GM12875 (cell line): ENCODE measurements around the gene NUP43.
"Not testable (repeated sequence)": the region's sequence is repeated elsewhere in the genome, so short reads cannot be mapped to it uniquely, and the experiment has no call there.

Source experiments
- H3K4me3 ChIP-seq: one replicate; pipeline ENCODE4 v1.5.1; 2011; ENCODE audit warnings: low read depth, low read length, control low read depth
- CTCF ChIP-seq: IDR thresholded peaks from 2 replicates; pipeline ENCODE4 v1.5.1; 2011; ENCODE audit warnings: low read depth, mild to moderate bottlenecking, control low read depth, inconsistent platforms, low read length, moderate library complexity, borderline replicate concordance; ENCODE audit not compliant: insufficient read depth

Gene NUP43

GRCh38 chr6:149749594-149750135 lies 3.3 kb upstream of the NUP43 start, which contains the start of gene PCMT1:
TSS of gene PCMT1 (plus strand) at chr6:149749741. CDS start at chr6:149749902, 161 bp downstream.
- peak within 1 kb of the TSS; percentile 75 for H3K4me3 ChIP-seq
- no peak for TF ChIP-seq CTCF

GRCh38 chr6:149749082-149749593 lies 2.8 kb upstream of the NUP43 start:
- peak overlapping the region; percentile 48 for H3K4me3 ChIP-seq

- H3K4me3 ChIP-seq = not testable (repeated sequence)
Measured at GRCh38 chr6:149745252-149745651, 1.1 kb downstream of the NUP43 start.

GRCh38 chr6:149734915-149735314 lies 11.4 kb downstream of the NUP43 start:
- no peak overlapping the region for H3K4me3 ChIP-seq
- no peak for TF ChIP-seq CTCF

- H3K4me3 ChIP-seq = no peak overlapping the region
- TF ChIP-seq CTCF = no peak
Measured at GRCh38 chr6:149733089-149733720, 13.1 kb downstream of the NUP43 start.

- H3K4me3 ChIP-seq = no peak overlapping the region
- no peak for TF ChIP-seq CTCF
Measured at GRCh38 chr6:149729824-149730223, 16.5 kb downstream of the NUP43 start.

GRCh38 chr6:149728499-149729234 lies 17.7 kb downstream of the NUP43 start:
- no peak for TF ChIP-seq CTCF
- H3K4me3 ChIP-seq = no peak overlapping the region
